Keratinocyte (primary cell): ENCODE data around the gene SLC6A1. TPM values are rescaled to one million over a fixed set of nuclear protein-coding genes. Genes with fewer than 3 reads are reported as not detected.

Experiments used
- DNase-seq: peaks from one replicate; pipeline ENCODE4 v3.0.0-alpha.2; 2011; ENCODE audit warnings: low read depth, missing footprints, low spot score
- FAIRE-seq: peaks from 2 replicates; lab custom pipeline; 2011; peaks lifted over from hg19 to GRCh38; lab: Jason Lieb, UNC
- H2AFZ ChIP-seq: 2 replicates; pipeline ENCODE4 v1.6.0; 2012; ENCODE audit warnings: low read length, control low read depth, inconsistent platforms; ENCODE audit not compliant: control insufficient read depth
- H3K27ac ChIP-seq: 2 replicates; pipeline ENCODE4 v1.5.1; 2011; ENCODE audit warnings: low read length; ENCODE audit not compliant: control insufficient read depth, insufficient read depth
- H3K27me3 ChIP-seq: 3 replicates; pipeline ENCODE4 v1.6.0; 2011; ENCODE audit warnings: low read length; ENCODE audit not compliant: control insufficient read depth, insufficient read depth; ENCODE audit errors: extremely low read depth
- H3K36me3 ChIP-seq, 2 experiments: 2 replicates in 1 of 2; 3 replicates in 1 of 2; pipeline ENCODE4 v1.5.1; 2011; ENCODE audit warnings: low read length in 2 of 2, mild to moderate bottlenecking in 1 of 2; ENCODE audit not compliant: control insufficient read depth in 2 of 2, insufficient read depth in 2 of 2; ENCODE audit errors: extremely low read depth in 1 of 2
- H3K4me1 ChIP-seq: 3 replicates; pipeline ENCODE4 v1.5.1; 2011; ENCODE audit warnings: low read length; ENCODE audit not compliant: control insufficient read depth, insufficient read depth; ENCODE audit errors: extremely low read depth
- H3K4me2 ChIP-seq: 3 replicates; pipeline ENCODE4 v1.6.0; 2011; ENCODE audit warnings: low read depth, low read length; ENCODE audit not compliant: control insufficient read depth, insufficient read depth; ENCODE audit errors: extremely low read depth
- H3K4me3 ChIP-seq, 3 experiments: fragments of 200-600 bp in 1 of 3; sonication (generic) in 1 of 3; 2 replicates in 2 of 3; 3 replicates in 1 of 3; pipeline ENCODE4 v1.5.1; 2011 to 2016; ENCODE audit warnings: low read length in 3 of 3, mild to moderate bottlenecking in 3 of 3, control low read depth in 2 of 3, inconsistent platforms in 1 of 3, low read depth in 1 of 3, mixed read lengths in 1 of 3, mixed run types in 1 of 3, moderate library complexity in 1 of 3; ENCODE audit not compliant: control insufficient read depth in 2 of 3, insufficient read depth in 2 of 3; ENCODE audit errors: extremely low read depth in 1 of 3
- H3K79me2 ChIP-seq: 2 replicates; pipeline ENCODE4 v1.6.0; 2012; ENCODE audit warnings: low read length; ENCODE audit not compliant: control insufficient read depth, insufficient read depth
- H3K9ac ChIP-seq: 3 replicates; pipeline ENCODE4 v1.6.0; 2011; ENCODE audit warnings: low read length; ENCODE audit not compliant: control insufficient read depth, insufficient read depth; ENCODE audit errors: extremely low read depth
- H3K9me1 ChIP-seq: 3 replicates; pipeline ENCODE4 v1.6.0; 2011; ENCODE audit warnings: low read length; ENCODE audit not compliant: control insufficient read depth, insufficient read depth; ENCODE audit errors: extremely low read depth
- H3K9me3 ChIP-seq: 2 replicates; pipeline ENCODE4 v1.5.1; 2012; ENCODE audit warnings: low read depth, low read length; ENCODE audit not compliant: control insufficient read depth
- H4K20me1 ChIP-seq: 3 replicates; pipeline ENCODE4 v1.6.0; 2011; ENCODE audit warnings: low read length; ENCODE audit not compliant: control insufficient read depth, insufficient read depth; ENCODE audit errors: extremely low read depth
- EZH2 ChIP-seq: IDR thresholded peaks from one replicate; pipeline ENCODE4 v1.6.1; 2012; ENCODE audit warnings: inconsistent platforms, mild to moderate bottlenecking, low read length, moderate library complexity
- dilution Hi-C: fragments of 300-500 bp; cut with MboI; formaldehyde crosslinking; loops from one replicate; pipeline ENCODE4 v1.7.0; 2020; ENCODE audit warnings: low sequenced_read_pairs; ENCODE audit not compliant: extremely low pct_ligation_motif_present
- polyA plus RNA-seq, 5 experiments: library from polyadenylated mRNA; depleted of rRNA in 3 of 5; stranded (reverse) in 3 of 5; stranded (forward) in 1 of 5; unstranded in 1 of 5; fragments of >200 nt; gene quantifications; 1 replicate in 1 of 5; 2 replicates in 3 of 5; 3 replicates in 1 of 5; pipeline versions ENCODE4 v1.2.1 to v1.2.3, GENCODE V29; 2011 to 2012; ENCODE audit warnings: missing spikeins in 2 of 5, low read depth in 1 of 5, low replicate concordance in 1 of 5
- TF ChIP-seq, protein P1 (sequence below), 3 experiments: IDR thresholded peaks in 1 of 3; conservative IDR thresholded peaks in 1 of 3; optimal IDR thresholded peaks in 1 of 3; 2 replicates in 2 of 3; 3 replicates in 1 of 3; pipeline versions ENCODE3 to v1.5.1; 2011; ENCODE audit warnings: low read length in 3 of 3, mild to moderate bottlenecking in 3 of 3, moderate library complexity in 2 of 3, control low read depth in 1 of 3, inconsistent platforms in 1 of 3; ENCODE audit not compliant: insufficient read depth in 2 of 3; ENCODE audit errors: extremely low read depth in 1 of 3

SLC6A1 gene
- polyA plus RNA-seq, 1 donor (not counting 4 experiments of a cell fraction or from before 2014, with no cell fraction given): not detected

DNA sequence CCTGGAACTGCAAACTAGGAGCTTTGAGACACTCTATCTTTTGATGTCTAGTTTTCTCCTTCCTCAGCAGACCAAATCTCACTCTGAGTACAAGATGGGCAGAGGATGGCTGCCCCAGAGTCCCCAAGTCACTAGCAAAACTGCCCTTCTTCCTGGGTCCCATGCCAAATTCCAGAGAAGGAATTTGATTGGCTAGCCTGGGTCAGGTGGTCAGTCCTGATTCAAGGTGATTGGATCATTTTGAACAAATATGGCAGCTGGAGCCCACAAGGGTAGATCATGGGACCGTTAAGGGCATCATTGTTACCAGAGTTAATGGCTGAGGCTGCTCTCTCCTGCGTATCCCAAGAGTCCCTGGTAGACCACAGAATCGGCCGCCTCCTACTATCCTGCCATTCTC is 21.7 kb downstream of the SLC6A1 start:
- no peak for FAIRE-seq
- Histone ChIP-seq H3K27ac (no peak overlapping the region), H3K9ac (no peak overlapping the region), H3K79me2 (no peaks in the 10 kb centered on the region), H3K9me1 (no peaks in the 10 kb centered on the region), H2AFZ (no peak overlapping the region), H4K20me1 (no peaks in the 10 kb centered on the region), H3K36me3 (no peaks in the 10 kb centered on the region), H3K9me3 (no peaks in the 10 kb centered on the region), H3K4me2 (no peak overlapping the region), H3K27me3 (peaks cover 47% of the 10 kb centered on the region), H3K4me3 (no peak overlapping the region), H3K4me1 (no peaks in the 10 kb centered on the region)
- TF ChIP-seq, protein P1, sequence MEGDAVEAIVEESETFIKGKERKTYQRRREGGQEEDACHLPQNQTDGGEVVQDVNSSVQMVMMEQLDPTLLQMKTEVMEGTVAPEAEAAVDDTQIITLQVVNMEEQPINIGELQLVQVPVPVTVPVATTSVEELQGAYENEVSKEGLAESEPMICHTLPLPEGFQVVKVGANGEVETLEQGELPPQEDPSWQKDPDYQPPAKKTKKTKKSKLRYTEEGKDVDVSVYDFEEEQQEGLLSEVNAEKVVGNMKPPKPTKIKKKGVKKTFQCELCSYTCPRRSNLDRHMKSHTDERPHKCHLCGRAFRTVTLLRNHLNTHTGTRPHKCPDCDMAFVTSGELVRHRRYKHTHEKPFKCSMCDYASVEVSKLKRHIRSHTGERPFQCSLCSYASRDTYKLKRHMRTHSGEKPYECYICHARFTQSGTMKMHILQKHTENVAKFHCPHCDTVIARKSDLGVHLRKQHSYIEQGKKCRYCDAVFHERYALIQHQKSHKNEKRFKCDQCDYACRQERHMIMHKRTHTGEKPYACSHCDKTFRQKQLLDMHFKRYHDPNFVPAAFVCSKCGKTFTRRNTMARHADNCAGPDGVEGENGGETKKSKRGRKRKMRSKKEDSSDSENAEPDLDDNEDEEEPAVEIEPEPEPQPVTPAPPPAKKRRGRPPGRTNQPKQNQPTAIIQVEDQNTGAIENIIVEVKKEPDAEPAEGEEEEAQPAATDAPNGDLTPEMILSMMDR (optimal IDR thresholded peaks at IDR 0.05 in 1 of 3, IDR thresholded peaks at IDR 0.05 in 1 of 3, conservative IDR thresholded peaks at IDR 0.05 in 1 of 3; ENCODE audit: extremely low read depth in 1 of 3, insufficient read depth in 2 of 3, low read length in 3 of 3): no peak
- TF ChIP-seq EZH2: no peak
- DNase-seq: no peak
- dilution Hi-C loops: no loop called here

DNA sequence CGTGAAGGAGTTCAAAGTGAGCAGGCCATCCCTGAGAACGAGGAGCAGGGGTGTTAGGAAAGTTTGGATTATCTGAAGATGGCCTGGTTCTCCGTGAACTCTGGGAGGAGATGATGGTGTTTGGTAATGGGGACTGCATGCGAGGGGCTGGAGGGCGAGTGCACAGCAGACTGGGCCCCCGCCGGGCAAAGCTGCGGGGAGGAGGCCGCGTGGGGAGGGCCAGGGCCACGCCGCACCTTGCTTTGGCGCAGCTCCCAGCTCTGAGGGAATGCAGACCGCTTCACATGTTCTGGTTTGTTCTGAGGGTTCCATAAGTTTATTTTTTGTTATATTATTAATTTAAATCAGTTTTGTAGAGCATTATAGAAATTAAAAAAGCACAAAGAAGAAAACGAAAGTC is 22.2 kb downstream of the SLC6A1 start:
- no peak overlapping the region for H3K27ac ChIP-seq
- H3K36me3 ChIP-seq: no peaks in the 10 kb centered on the region
- no peaks in the 10 kb centered on the region for H3K4me1 ChIP-seq

More for the DNA sequence above, 22.2 kb downstream of the SLC6A1 start:
- Histone ChIP-seq H3K9me1 (no peaks in the 10 kb centered on the region), H3K27me3 (peaks cover 47% of the 10 kb centered on the region), H2AFZ (no peak overlapping the region), H3K4me2 (no peak overlapping the region), H3K79me2 (no peaks in the 10 kb centered on the region), H3K4me3 (no peak overlapping the region), H3K9me3 (no peaks in the 10 kb centered on the region), H4K20me1 (no peaks in the 10 kb centered on the region), H3K9ac (no peak overlapping the region)
- DNase-seq (no peak), FAIRE-seq (no peak)
- TF ChIP-seq EZH2: no peak
- TF ChIP-seq, protein P1 (optimal IDR thresholded peaks at IDR 0.05 in 1 of 3, IDR thresholded peaks at IDR 0.05 in 1 of 3, conservative IDR thresholded peaks at IDR 0.05 in 1 of 3; ENCODE audit: extremely low read depth in 1 of 3, insufficient read depth in 2 of 3, low read length in 3 of 3): no peak
- dilution Hi-C loops: no loop called here
